K562 (cell line): ENCODE data around the gene HOXD13. TPM values are rescaled to one million over a fixed set of nuclear protein-coding genes. Genes with fewer than 3 reads are reported as not detected.

ENCODE experiments used
- ATAC-seq: fragments of 200-7000 bp; cut with Tn5 transposase; 3 replicates; pipeline ENCODE4 v1.9.1; 2020; ENCODE audit warnings: moderate library complexity
- BruUV-seq: library from RNA; stranded (reverse); fragments of 400-500 nt; replicated peaks from 2 replicates; lab custom pipeline; 2021; lab: Mats Ljungman, UMichigan
- CTCF ChIA-PET: fragments of 300-600 bp; formaldehyde crosslinking; extraction: SDS; loops from one replicate; lab custom pipeline; 2021; ENCODE audit warnings: low intra/inter-chr PET ratio; lab: Yijun Ruan, JAX
- POLR2A ChIA-PET: fragments of 300-600, 350-650 bp; sonication (Branson Sonifier 250); formaldehyde crosslinking; extraction: SDS; loops from one replicate; lab custom pipeline; 2021; ENCODE audit warnings: antibody characterized with exemption, inconsistent platforms; lab: Yijun Ruan, JAX
- DNase-seq, 4 experiments: peaks; one replicate each; pipeline versions ENCODE4 v3.0.0 to v3.0.0-alpha.2; 2011 to 2018; ENCODE audit warnings: low spot score in 3 of 4, mixed read lengths in 3 of 4; ENCODE audit errors: extremely low read depth in 1 of 4
- FAIRE-seq: peaks from 2 replicates; lab custom pipeline; 2011; peaks lifted over from hg19 to GRCh38; lab: Jason Lieb, UNC
- H2AFZ ChIP-seq: 2 replicates; pipeline ENCODE4 v1.6.0; 2011; ENCODE audit warnings: low read depth, low read length, control low read depth, inconsistent platforms
- H3K27ac ChIP-seq: fragments of 200-600 bp; 3 replicates; pipeline ENCODE4 v1.8.0; 2011; ENCODE audit warnings: low read depth, mild to moderate bottlenecking, control low read depth, inconsistent platforms, low read length, moderate library complexity, mixed read lengths; ENCODE audit errors: extremely low read depth
- H3K27me3 ChIP-seq, 2 experiments: fragments of 300-600 bp in 1 of 2; 2 replicates in 1 of 2; 3 replicates in 1 of 2; pipeline versions ENCODE4 v1.6.0 to v1.8.0; 2011; ENCODE audit warnings: inconsistent platforms in 2 of 2, low read length in 2 of 2, mild to moderate bottlenecking in 1 of 2, mixed read lengths in 1 of 2, moderate library complexity in 1 of 2; ENCODE audit not compliant: control insufficient read depth in 2 of 2, insufficient read depth in 2 of 2
- H3K36me3 ChIP-seq: fragments of 300-600 bp; 3 replicates; pipeline ENCODE4 v1.8.0; 2011; ENCODE audit warnings: mild to moderate bottlenecking, low read length, inconsistent platforms; ENCODE audit not compliant: control insufficient read depth, insufficient read depth
- H3K4me1 ChIP-seq, 2 experiments: fragments of 200-600 bp in 1 of 2; replicated peaks in 1 of 2; 2 replicates in 1 of 2; 3 replicates in 1 of 2; pipeline versions ENCODE4 v1.5.1 to v1.8.0; 2011; ENCODE audit warnings: inconsistent platforms in 2 of 2, low read length in 2 of 2, mild to moderate bottlenecking in 1 of 2, mixed read lengths in 1 of 2, moderate library complexity in 1 of 2; ENCODE audit not compliant: control insufficient read depth in 2 of 2, insufficient read depth in 2 of 2
- H3K4me2 ChIP-seq: 2 replicates; pipeline ENCODE4 v1.6.1; 2011; ENCODE audit warnings: low read length, control low read depth, inconsistent platforms, mixed read lengths; ENCODE audit not compliant: insufficient read depth
- H3K4me3 ChIP-seq: fragments of 200-600 bp; sonication (generic), shearing (Covaris generic); 2 replicates; pipeline ENCODE4 v1.5.1; 2016; ENCODE audit warnings: control low read depth, inconsistent platforms
- H3K79me2 ChIP-seq: fragments of 200-600 bp; 3 replicates; pipeline ENCODE4 v1.8.0; 2011; ENCODE audit warnings: low read length, inconsistent platforms; ENCODE audit not compliant: control insufficient read depth, insufficient read depth
- H3K9ac ChIP-seq, 2 experiments: 2 replicates each; pipeline versions ENCODE4 v1.6.0 to v1.6.1; 2011; ENCODE audit warnings: low read depth in 2 of 2, low read length in 2 of 2, control low read depth in 1 of 2, inconsistent platforms in 1 of 2, mild to moderate bottlenecking in 1 of 2, mixed read lengths in 1 of 2; ENCODE audit not compliant: insufficient read depth in 1 of 2
- H3K9me1 ChIP-seq: one replicate; pipeline ENCODE4 v1.6.0; 2011; ENCODE audit warnings: inconsistent platforms, mild to moderate bottlenecking, low read length, moderate library complexity; ENCODE audit not compliant: control insufficient read depth, insufficient read depth
- H3K9me3 ChIP-seq: replicated peaks from 2 replicates; pipeline ENCODE4 v1.5.1; 2011; ENCODE audit warnings: low read depth, low read length, inconsistent platforms; ENCODE audit not compliant: control insufficient read depth, insufficient read depth
- H4K20me1 ChIP-seq: replicated peaks from 2 replicates; pipeline ENCODE4 v1.6.1; 2011; ENCODE audit warnings: low read length, inconsistent platforms, mixed read lengths; ENCODE audit not compliant: control insufficient read depth, insufficient read depth
- ARID2 ChIP-seq: fragments of 450-650 bp; IDR thresholded peaks from 2 replicates; pipeline ENCODE4 v1.6.1; 2017; ENCODE audit warnings: antibody characterized with exemption, mild to moderate bottlenecking
- BRD9 ChIP-seq: fragments of 450-650 bp; IDR thresholded peaks from 2 replicates; pipeline ENCODE4 v1.6.1; 2018; ENCODE audit warnings: low read depth; ENCODE audit not compliant: partially characterized antibody
- HLTF ChIP-seq: fragments of 450-650 bp; IDR thresholded peaks from 2 replicates; pipeline ENCODE4 v1.6.1; 2016
- JUN ChIP-seq, 2 experiments: sonication (generic) in 1 of 2; formaldehyde crosslinking in 1 of 2; IDR thresholded peaks; 2 replicates each; pipeline versions ENCODE4 v1.6.1 to v1.8.0; 2012 to 2022; ENCODE audit warnings: borderline replicate concordance in 2 of 2, mild to moderate bottlenecking in 2 of 2, improper control_type of control experiment in 1 of 2, low read depth in 1 of 2, low read length in 1 of 2, missing genetic modification reagents in 1 of 2
- KAT2B ChIP-seq: IDR thresholded peaks from one replicate; pipeline ENCODE4 v1.6.1; 2012; ENCODE audit warnings: low read depth, mild to moderate bottlenecking, control low read depth, inconsistent platforms, low read length, moderate library complexity
- PHB2 ChIP-seq: fragments of 450-650 bp; IDR thresholded peaks from 2 replicates; pipeline ENCODE4 v1.6.1; 2017; ENCODE audit warnings: low read depth
- PML ChIP-seq: IDR thresholded peaks from 2 replicates; pipeline ENCODE4 v1.6.1; 2012; ENCODE audit warnings: low read length, inconsistent platforms
- SIN3B ChIP-seq: fragments of 450-650 bp; IDR thresholded peaks from 2 replicates; pipeline ENCODE4 v1.6.1; 2017; ENCODE audit warnings: low read depth, mild to moderate bottlenecking, moderate library complexity
- SMARCB1 ChIP-seq: IDR thresholded peaks from 2 replicates; pipeline ENCODE4 v1.6.1; 2011; ENCODE audit warnings: improper control_type of control experiment, low read depth; ENCODE audit not compliant: insufficient read length
- TBL1XR1 ChIP-seq, 2 experiments: IDR thresholded peaks; 2 replicates each; pipeline ENCODE4 v1.6.1; 2012; ENCODE audit warnings: improper control_type of control experiment in 2 of 2, low read length in 2 of 2, mild to moderate bottlenecking in 1 of 2
- ZKSCAN8 ChIP-seq: fragments of 200-800 bp; sonication (Bioruptor generic); IDR thresholded peaks from 2 replicates; pipeline ENCODE4 v1.6.1; 2016; ENCODE audit warnings: missing genetic modification characterization, missing compliant biosample characterization
- ZNF124 ChIP-seq: sonication (generic); formaldehyde crosslinking; IDR thresholded peaks from 2 replicates; pipeline ENCODE4 v1.8.1; 2022; ENCODE audit warnings: missing genetic modification reagents
- ZNF175 ChIP-seq: fragments of 200-800 bp; sonication (Bioruptor generic); IDR thresholded peaks from 2 replicates; pipeline ENCODE4 v1.6.1; 2016; ENCODE audit warnings: low read depth, mild to moderate bottlenecking, missing genetic modification characterization, missing compliant biosample characterization
- ZNF197 ChIP-seq: fragments of 200-800 bp; sonication (Bioruptor generic); IDR thresholded peaks from 2 replicates; pipeline ENCODE4 v1.6.1; 2016; ENCODE audit warnings: low read depth, missing genetic modification characterization, missing compliant biosample characterization
- ZNF766 ChIP-seq: fragments of 200-800 bp; sonication (Bioruptor generic); conservative IDR thresholded peaks from 2 replicates; pipeline ENCODE4 v1.6.1; 2016; ENCODE audit warnings: missing genetic modification characterization, missing compliant biosample characterization
- WGBS: fragments of 100-300 bp; shearing (Covaris generic); methylation state at CpG from one replicate; pipeline ENCODE4 v1.1.6; 2016; ENCODE audit warnings: low coverage, mixed read lengths; ENCODE audit not compliant: insufficient coverage; ENCODE audit errors: missing lambda C conversion rate; 5-methylcytosine and 5-hydroxymethylcytosine counted together
- in situ Hi-C: fragments of 300-500 bp; cut with MboI; formaldehyde crosslinking; loops from 4 replicates; pipeline ENCODE4 v1.15.0; 2018; ENCODE audit warnings: inconsistent platforms, mixed read lengths
- intact Hi-C: fragments of 100-400 bp; cut with micrococcal nuclease; formaldehyde crosslinking; loops from 2 replicates; pipeline ENCODE4 v1.14.2; 2022
- polyA plus RNA-seq, 8 experiments: library from polyadenylated mRNA; depleted of rRNA in 4 of 8; stranded (reverse) in 5 of 8; unstranded in 3 of 8; fragments of >200 nt; fragmentation: Nextera tagmentation in 2 of 8; fragmentation: Illumina TruSeq in 1 of 8; extraction: Ambion mirVana in 2 of 8; extraction: Trizol in 1 of 8; gene quantifications; 2 replicates each; pipeline versions ENCODE4 v1.2.1 to v1.2.3, GENCODE V29; 2011 to 2014; ENCODE audit warnings: inconsistent platforms in 1 of 8, missing spikeins in 1 of 8
- total RNA-seq, 7 experiments: library from RNA; depleted of rRNA in 6 of 7; stranded (reverse); fragments of >200 nt in 6 of 7; fragmentation: Illumina TruSeq in 2 of 7; extraction: Trizol in 2 of 7; gene quantifications; 2 replicates each; pipeline versions ENCODE4 v1.2.1 to v1.2.3, GENCODE V29; 2011 to 2021; ENCODE audit warnings: low replicate concordance in 1 of 7
- TF ChIP-seq, protein P1 (sequence below): sonication (generic); formaldehyde crosslinking; IDR thresholded peaks from 2 replicates; pipeline ENCODE4 v1.8.1; 2023; ENCODE audit warnings: mild to moderate bottlenecking, missing genetic modification reagents
- TF ChIP-seq, protein P2 (sequence below): fragments of 450-650 bp; IDR thresholded peaks from 2 replicates; pipeline ENCODE4 v1.6.1; 2016; ENCODE audit warnings: borderline replicate concordance
- TF ChIP-seq, protein P3 (sequence below): fragments of 250-450 bp; sonication (Bioruptor Pico); IDR thresholded peaks from 2 replicates; pipeline ENCODE4 v1.9.0; 2021; ENCODE audit warnings: mild to moderate bottlenecking

HOXD13 gene
- total and polyA plus RNA-seq, 9 of the 15 experiments (the other 6 are each of a cell fraction or from before 2014, with no cell fraction given), result 0.03 to 0.04 TPM; not detected in 7

DNA sequence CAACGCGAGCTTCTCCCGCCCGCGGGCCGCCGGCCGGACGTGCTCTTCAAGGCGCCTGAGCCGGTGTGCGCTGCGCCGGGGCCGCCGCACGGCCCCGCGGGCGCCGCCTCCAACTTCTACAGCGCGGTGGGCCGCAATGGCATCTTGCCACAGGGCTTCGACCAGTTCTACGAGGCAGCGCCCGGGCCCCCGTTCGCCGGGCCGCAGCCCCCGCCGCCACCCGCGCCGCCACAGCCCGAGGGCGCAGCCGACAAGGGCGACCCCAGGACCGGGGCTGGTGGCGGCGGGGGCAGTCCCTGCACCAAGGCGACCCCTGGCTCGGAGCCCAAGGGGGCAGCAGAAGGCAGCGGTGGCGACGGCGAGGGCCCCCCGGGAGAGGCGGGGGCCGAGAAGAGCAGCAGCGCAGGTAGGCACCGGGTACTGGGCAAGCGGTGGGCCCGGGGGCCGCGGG lies 15.2 kb downstream of the HOXD13 start:
- CTCF ChIA-PET, result no interaction called here
- WGBS, result 35% methylated on average over 16 of the region's 59 CpGs
- H3K4me2 ChIP-seq, result no peak overlapping the region
- no peak for ATAC-seq
- BruUV-seq, result no TSS peak
- H3K79me2 ChIP-seq, result no peaks in the 10 kb centered on the region
- TF ChIP-seq, protein P1, sequence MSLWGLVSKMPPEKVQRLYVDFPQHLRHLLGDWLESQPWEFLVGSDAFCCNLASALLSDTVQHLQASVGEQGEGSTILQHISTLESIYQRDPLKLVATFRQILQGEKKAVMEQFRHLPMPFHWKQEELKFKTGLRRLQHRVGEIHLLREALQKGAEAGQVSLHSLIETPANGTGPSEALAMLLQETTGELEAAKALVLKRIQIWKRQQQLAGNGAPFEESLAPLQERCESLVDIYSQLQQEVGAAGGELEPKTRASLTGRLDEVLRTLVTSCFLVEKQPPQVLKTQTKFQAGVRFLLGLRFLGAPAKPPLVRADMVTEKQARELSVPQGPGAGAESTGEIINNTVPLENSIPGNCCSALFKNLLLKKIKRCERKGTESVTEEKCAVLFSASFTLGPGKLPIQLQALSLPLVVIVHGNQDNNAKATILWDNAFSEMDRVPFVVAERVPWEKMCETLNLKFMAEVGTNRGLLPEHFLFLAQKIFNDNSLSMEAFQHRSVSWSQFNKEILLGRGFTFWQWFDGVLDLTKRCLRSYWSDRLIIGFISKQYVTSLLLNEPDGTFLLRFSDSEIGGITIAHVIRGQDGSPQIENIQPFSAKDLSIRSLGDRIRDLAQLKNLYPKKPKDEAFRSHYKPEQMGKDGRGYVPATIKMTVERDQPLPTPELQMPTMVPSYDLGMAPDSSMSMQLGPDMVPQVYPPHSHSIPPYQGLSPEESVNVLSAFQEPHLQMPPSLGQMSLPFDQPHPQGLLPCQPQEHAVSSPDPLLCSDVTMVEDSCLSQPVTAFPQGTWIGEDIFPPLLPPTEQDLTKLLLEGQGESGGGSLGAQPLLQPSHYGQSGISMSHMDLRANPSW, result no peak
- TF ChIP-seq SIN3B (no peak), PML (no peak), ZNF175 (CRISPR knock-in tag) (no peak), PHB2 (no peak), ZNF124 (CRISPR knock-in tag) (no peak), SMARCB1 (no peak), ZNF197 (CRISPR knock-in tag) (no peak), KAT2B (no peak), JUN (IDR thresholded peaks at IDR 0.05; ENCODE audit: borderline replicate concordance, low read depth, low read length) (no peak), JUN (CRISPR knock-in tag; IDR thresholded peaks at IDR 0.05; ENCODE audit: borderline replicate concordance) (no peak), ZNF766 (CRISPR knock-in tag) (no peak), ARID2 (no peak), ZKSCAN8 (CRISPR knock-in tag) (no peak), BRD9 (no peak), TBL1XR1 (IDR thresholded peaks at IDR 0.05; ENCODE audit: low read length in 2 of 2) (no peak), HLTF (no peak)
- TF ChIP-seq, protein P2, sequence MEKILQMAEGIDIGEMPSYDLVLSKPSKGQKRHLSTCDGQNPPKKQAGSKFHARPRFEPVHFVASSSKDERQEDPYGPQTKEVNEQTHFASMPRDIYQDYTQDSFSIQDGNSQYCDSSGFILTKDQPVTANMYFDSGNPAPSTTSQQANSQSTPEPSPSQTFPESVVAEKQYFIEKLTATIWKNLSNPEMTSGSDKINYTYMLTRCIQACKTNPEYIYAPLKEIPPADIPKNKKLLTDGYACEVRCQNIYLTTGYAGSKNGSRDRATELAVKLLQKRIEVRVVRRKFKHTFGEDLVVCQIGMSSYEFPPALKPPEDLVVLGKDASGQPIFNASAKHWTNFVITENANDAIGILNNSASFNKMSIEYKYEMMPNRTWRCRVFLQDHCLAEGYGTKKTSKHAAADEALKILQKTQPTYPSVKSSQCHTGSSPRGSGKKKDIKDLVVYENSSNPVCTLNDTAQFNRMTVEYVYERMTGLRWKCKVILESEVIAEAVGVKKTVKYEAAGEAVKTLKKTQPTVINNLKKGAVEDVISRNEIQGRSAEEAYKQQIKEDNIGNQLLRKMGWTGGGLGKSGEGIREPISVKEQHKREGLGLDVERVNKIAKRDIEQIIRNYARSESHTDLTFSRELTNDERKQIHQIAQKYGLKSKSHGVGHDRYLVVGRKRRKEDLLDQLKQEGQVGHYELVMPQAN, result no peak
- TF ChIP-seq, protein P3, sequence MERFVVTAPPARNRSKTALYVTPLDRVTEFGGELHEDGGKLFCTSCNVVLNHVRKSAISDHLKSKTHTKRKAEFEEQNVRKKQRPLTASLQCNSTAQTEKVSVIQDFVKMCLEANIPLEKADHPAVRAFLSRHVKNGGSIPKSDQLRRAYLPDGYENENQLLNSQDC (CRISPR knock-in tag), result no peak
- peaks cover 4% of the 10 kb centered on the region; the same call in 1 of the 2 replicates for H4K20me1 ChIP-seq
- no peak overlapping the region for H3K4me3 ChIP-seq
- POLR2A ChIA-PET, result no interaction called here
- peaks cover 0 to 15% of the 10 kb centered on the region in 2 experiments; a peak in 1 of 5 replicates for H3K4me1 ChIP-seq
- H3K27ac ChIP-seq, result no peak overlapping the region
- FAIRE-seq, result no peak
- no peaks in the 10 kb centered on the region for H3K9me3 ChIP-seq
- intact Hi-C loops (no loop called here), in situ Hi-C loops (no loop called here)
- H2AFZ ChIP-seq, result no peak overlapping the region
- H3K9ac ChIP-seq, result no peak overlapping the region
- peaks cover 43 to 50% of the 10 kb centered on the region in 2 experiments for H3K27me3 ChIP-seq
- H3K9me1 ChIP-seq, result no peaks in the 10 kb centered on the region
- no peak for DNase-seq
- H3K36me3 ChIP-seq, result no peaks in the 10 kb centered on the region
